ENCODE data around the gene LDLRAD4. TPM values are rescaled to one million over a fixed set of nuclear protein-coding genes. Genes with fewer than 3 reads are reported as not detected.
A peak's percentile ranks its signal among the peaks of the same experiment; 100 is the strongest.

Gene LDLRAD4
- total RNA-seq, 1 donor from 2014 or later = 1.4 TPM

GRCh38 chr18:13627639-13628038, 409.1 kb downstream of the LDLRAD4 start:
- no peaks in the 10 kb centered on the region for H3K36me3 Mint-ChIP-seq (ENCODE audit: low read depth)
- TF ChIP-seq CTCF (conservative IDR thresholded peaks at IDR 0.05) = no peak
- H3K27ac Mint-ChIP-seq (ENCODE audit: unreplicated experiment) = no peak overlapping the region
- H3K9me3 Mint-ChIP-seq = no peaks in the 10 kb centered on the region
- H3K4me1 Mint-ChIP-seq = peaks cover 5% of the 10 kb centered on the region
- H3K4me3 Mint-ChIP-seq = no peak overlapping the region
- no peak for DNase-seq (ENCODE audit: low read depth, low spot score)
- H3K27me3 Mint-ChIP-seq (ENCODE audit: low read depth) = no peaks in the 10 kb centered on the region

GRCh38 chr18:13628211-13628610, 409.7 kb downstream of the LDLRAD4 start:
- Mint-ChIP-seq H3K27ac (ENCODE audit: unreplicated experiment) (no peak overlapping the region), H3K4me3 (no peak overlapping the region), H3K9me3 (no peaks in the 10 kb centered on the region), H3K4me1 (peaks cover 5% of the 10 kb centered on the region), H3K36me3 (ENCODE audit: low read depth) (no peaks in the 10 kb centered on the region), H3K27me3 (ENCODE audit: low read depth) (no peaks in the 10 kb centered on the region)
- DNase-seq (ENCODE audit: low read depth, low spot score) = no peak
- TF ChIP-seq CTCF (conservative IDR thresholded peaks at IDR 0.05) = no peak

GRCh38 chr18:13629841-13630715, 411.5 kb downstream of the LDLRAD4 start:
- no peak overlapping the region for H3K4me3 Mint-ChIP-seq
- DNase-seq (ENCODE audit: low read depth, low spot score) = peak; percentile 48
- TF ChIP-seq CTCF (conservative IDR thresholded peaks at IDR 0.05) = peak; percentile 83
- H3K36me3 Mint-ChIP-seq (ENCODE audit: low read depth) = no peaks in the 10 kb centered on the region
- H3K27me3 Mint-ChIP-seq (ENCODE audit: low read depth) = no peaks in the 10 kb centered on the region
- H3K27ac Mint-ChIP-seq (ENCODE audit: unreplicated experiment) = no peak overlapping the region
- H3K9me3 Mint-ChIP-seq = no peaks in the 10 kb centered on the region
- peaks cover 5% of the 10 kb centered on the region for H3K4me1 Mint-ChIP-seq

- H3K4me3 Mint-ChIP-seq = no peak overlapping the region
- no peaks in the 10 kb centered on the region for H3K36me3 Mint-ChIP-seq (ENCODE audit: low read depth)
- peaks cover 5% of the 10 kb centered on the region for H3K4me1 Mint-ChIP-seq
- no peaks in the 10 kb centered on the region for H3K9me3 Mint-ChIP-seq
- no peak for TF ChIP-seq CTCF (conservative IDR thresholded peaks at IDR 0.05)
- DNase-seq (ENCODE audit: low read depth, low spot score) = no peak
- no peaks in the 10 kb centered on the region for H3K27me3 Mint-ChIP-seq (ENCODE audit: low read depth)
- H3K27ac Mint-ChIP-seq (ENCODE audit: unreplicated experiment) = no peak overlapping the region
Measured at GRCh38 chr18:13630716-13631268, 412.2 kb downstream of the LDLRAD4 start.

- no peak overlapping the region for H3K4me3 Mint-ChIP-seq
- no peak overlapping the region for H3K27ac Mint-ChIP-seq (ENCODE audit: unreplicated experiment)
Measured at GRCh38 chr18:13633700-13634099, 415.1 kb downstream of the LDLRAD4 start.

More at GRCh38 chr18:13633700-13634099, 415.1 kb downstream of the LDLRAD4 start:
- no peak for TF ChIP-seq CTCF (conservative IDR thresholded peaks at IDR 0.05)
- H3K9me3 Mint-ChIP-seq = no peaks in the 10 kb centered on the region
- H3K4me1 Mint-ChIP-seq = peaks cover 5% of the 10 kb centered on the region
- H3K27me3 Mint-ChIP-seq (ENCODE audit: low read depth) = no peaks in the 10 kb centered on the region
- no peaks in the 10 kb centered on the region for H3K36me3 Mint-ChIP-seq (ENCODE audit: low read depth)
- DNase-seq (ENCODE audit: low read depth, low spot score) = no peak

Measured in neural crest cell (in vitro differentiated cells).